HepG2 (cell line): Measurements from ENCODE around the gene CD58. TPM values are rescaled to one million over a fixed set of nuclear protein-coding genes. Genes with fewer than 3 reads are reported as not detected.

Experiments used
- ATAC-seq: fragments of 200-7000 bp; cut with Tn5 transposase; 3 replicates; pipeline ENCODE4 v1.9.1; 2020; ENCODE audit warnings: mild to moderate bottlenecking, moderate library complexity
- BruUV-seq: library from RNA; stranded (reverse); fragments of 400-500 nt; replicated peaks from 2 replicates; lab custom pipeline; 2021; lab: Mats Ljungman, UMichigan
- CTCF ChIA-PET: fragments of 300-600 bp; formaldehyde crosslinking; extraction: SDS; loops from one replicate; lab custom pipeline; 2021; ENCODE audit warnings: low total read pairs, inconsistent platforms, low intra/inter-chr PET ratio; lab: Yijun Ruan, JAX
- POLR2A ChIA-PET: fragments of 350-600 bp; sonication (Branson Sonifier 250); formaldehyde crosslinking; loops from one replicate; lab custom pipeline; 2020; ENCODE audit warnings: antibody characterized with exemption, inconsistent platforms; lab: Yijun Ruan, JAX
- DNase-seq: peaks from one replicate; pipeline ENCODE4 v3.0.0-alpha.2; 2015; ENCODE audit warnings: low spot score
- FAIRE-seq: peaks from 3 replicates; lab custom pipeline; 2011; peaks lifted over from hg19 to GRCh38; lab: Jason Lieb, UNC
- H2AFZ ChIP-seq: one replicate; pipeline ENCODE4 v1.6.1; 2011; ENCODE audit warnings: low read length, inconsistent platforms
- H3K27ac ChIP-seq: fragments of 300-600 bp; 3 replicates; pipeline ENCODE4 v1.8.0; 2011; ENCODE audit warnings: mixed run types, mild to moderate bottlenecking, mixed read lengths, low read length, inconsistent platforms; ENCODE audit not compliant: insufficient read depth; ENCODE audit errors: extremely low read length
- H3K27me3 ChIP-seq, 2 experiments: fragments of 200-600 bp in 1 of 2; 2 replicates in 1 of 2; 3 replicates in 1 of 2; pipeline versions ENCODE4 v1.6.0 to v1.8.0; 2011; ENCODE audit warnings: low read length in 2 of 2, mild to moderate bottlenecking in 2 of 2, moderate library complexity in 2 of 2, inconsistent platforms in 1 of 2; ENCODE audit not compliant: insufficient read depth in 2 of 2, control insufficient read depth in 1 of 2
- H3K36me3 ChIP-seq, 2 experiments: fragments of 200-600 bp in 1 of 2; replicated peaks in 1 of 2; 2 replicates in 1 of 2; 3 replicates in 1 of 2; pipeline versions ENCODE4 v1.5.1 to v1.8.0; 2011; ENCODE audit warnings: low read length in 2 of 2, inconsistent platforms in 1 of 2; ENCODE audit not compliant: insufficient read depth in 2 of 2, control insufficient read depth in 1 of 2
- H3K4me1 ChIP-seq: 2 replicates; pipeline ENCODE4 v1.5.1; 2012; ENCODE audit warnings: low read length, inconsistent platforms; ENCODE audit not compliant: insufficient read depth
- H3K4me2 ChIP-seq: 2 replicates; pipeline ENCODE4 v1.6.0; 2011; ENCODE audit warnings: low read depth, low read length, inconsistent platforms
- H3K4me3 ChIP-seq, 3 experiments: fragments of 200-600 bp in 1 of 3; sonication (generic), shearing (Covaris generic) in 1 of 3; replicated peaks in 1 of 3; 2 replicates each; pipeline ENCODE4 v1.5.1; 2011 to 2016; ENCODE audit warnings: low read length in 3 of 3, inconsistent platforms in 2 of 3, low read depth in 2 of 3, mild to moderate bottlenecking in 2 of 3, control low read depth in 1 of 3, mixed read lengths in 1 of 3; ENCODE audit not compliant: insufficient read depth in 1 of 3
- H3K79me2 ChIP-seq: one replicate; pipeline ENCODE4 v1.6.1; 2011; ENCODE audit warnings: low read length, inconsistent platforms; ENCODE audit not compliant: insufficient read depth
- H3K9ac ChIP-seq: 2 replicates; pipeline ENCODE4 v1.6.0; 2011; ENCODE audit warnings: mild to moderate bottlenecking, low read depth, low read length, inconsistent platforms; ENCODE audit not compliant: insufficient read depth
- H3K9me3 ChIP-seq: 2 replicates; pipeline ENCODE4 v1.5.1; 2012; ENCODE audit warnings: mild to moderate bottlenecking, low read length
- H4K20me1 ChIP-seq: 2 replicates; pipeline ENCODE4 v1.6.0; 2011; ENCODE audit warnings: inconsistent platforms, mild to moderate bottlenecking, low read length, moderate library complexity; ENCODE audit not compliant: insufficient read depth
- BATF2 ChIP-seq: sonication (generic); formaldehyde crosslinking; IDR thresholded peaks from 2 replicates; pipeline ENCODE4 v1.8.0; 2022; ENCODE audit warnings: mild to moderate bottlenecking, missing genetic modification reagents, moderate library complexity
- CHD4 ChIP-seq: fragments of 200-600 bp; sonication (generic); IDR thresholded peaks from 2 replicates; pipeline ENCODE4 v1.7.0; 2017; ENCODE audit warnings: mild to moderate bottlenecking, low read length, borderline replicate concordance
- FOXC1 ChIP-seq: sonication (generic); formaldehyde crosslinking; IDR thresholded peaks from 2 replicates; pipeline ENCODE4 v1.8.0; 2022; ENCODE audit warnings: mild to moderate bottlenecking, missing genetic modification reagents, borderline replicate concordance
- SMAD9 ChIP-seq: sonication (generic); formaldehyde crosslinking; IDR thresholded peaks from 2 replicates; pipeline ENCODE4 v1.5.1; 2020; ENCODE audit warnings: mild to moderate bottlenecking, missing genetic modification reagents
- SOX6 ChIP-seq, 2 experiments: fragments of 450-650 bp in 1 of 2; sonication (generic) in 1 of 2; formaldehyde crosslinking in 1 of 2; IDR thresholded peaks; 2 replicates each; pipeline versions ENCODE4 v1.4.0 to v1.6.1; 2017 to 2020; ENCODE audit warnings: antibody characterized with exemption in 1 of 2, mild to moderate bottlenecking in 1 of 2, missing genetic modification reagents in 1 of 2
- SRSF4 ChIP-seq: fragments of 200-400 bp; formaldehyde crosslinking; IDR thresholded peaks from one replicate; pipeline ENCODE4 v1.6.1; 2018; ENCODE audit warnings: mild to moderate bottlenecking, low read depth, low read length, moderate library complexity; ENCODE audit not compliant: poor library complexity, severe bottlenecking
- TEAD2 ChIP-seq: sonication (generic); formaldehyde crosslinking; IDR thresholded peaks from 2 replicates; pipeline ENCODE4 v1.9.0; 2021; ENCODE audit warnings: missing genetic modification reagents
- TGIF2 ChIP-seq: IDR thresholded peaks from 2 replicates; pipeline ENCODE4 v1.6.1; 2016; ENCODE audit warnings: control low read depth, missing compliant biosample characterization
- ZNF317 ChIP-seq: sonication (generic); formaldehyde crosslinking; IDR thresholded peaks from 2 replicates; pipeline ENCODE4 v1.5.0; 2020; ENCODE audit warnings: mild to moderate bottlenecking, missing genetic modification reagents
- ZNF33B ChIP-seq: sonication (generic); formaldehyde crosslinking; IDR thresholded peaks from 2 replicates; pipeline ENCODE4 v1.5.1; 2020; ENCODE audit warnings: mild to moderate bottlenecking, missing genetic modification reagents
- ZNF503 ChIP-seq: sonication (generic); formaldehyde crosslinking; IDR thresholded peaks from 2 replicates; pipeline ENCODE4 v1.4.0; 2020; ENCODE audit warnings: missing genetic modification reagents
- ZNF619 ChIP-seq: sonication (generic); formaldehyde crosslinking; IDR thresholded peaks from 2 replicates; pipeline ENCODE4 v1.4.0; 2020; ENCODE audit warnings: mild to moderate bottlenecking, missing genetic modification reagents
- ZNF639 ChIP-seq: conservative IDR thresholded peaks from 2 replicates; pipeline ENCODE4 v1.6.1; 2018; ENCODE audit warnings: missing genetic modification reagents
- ZNF776 ChIP-seq: sonication (generic); formaldehyde crosslinking; IDR thresholded peaks from 2 replicates; pipeline ENCODE4 v1.4.0; 2020; ENCODE audit warnings: mild to moderate bottlenecking, missing genetic modification reagents
- ZNF850 ChIP-seq: sonication (generic); formaldehyde crosslinking; conservative IDR thresholded peaks from 2 replicates; pipeline ENCODE4 v1.9.0; 2021; ENCODE audit warnings: mild to moderate bottlenecking, missing genetic modification reagents
- WGBS: methylation state at CpG from one replicate; pipeline ENCODE4 v1.1.6; 2017; ENCODE audit warnings: low lambda C conversion rate; 5-methylcytosine and 5-hydroxymethylcytosine counted together
- in situ Hi-C: cut with HindIII; loops from 2 replicates; pipeline ENCODE4 v1.10.0; 2017; ENCODE audit warnings: low pct_unique_long_range_greater_than_20kb; ENCODE audit not compliant: extremely low pct_ligation_motif_present
- intact Hi-C: fragments of 100-400 bp; cut with micrococcal nuclease; formaldehyde crosslinking; loops from one replicate; pipeline ENCODE4 v1.10.0; 2022; ENCODE audit not compliant: unreplicated experiment
- polyA plus RNA-seq, 8 experiments: library from polyadenylated mRNA; depleted of rRNA in 3 of 8; stranded (reverse) in 7 of 8; unstranded in 1 of 8; fragments of >200 nt; fragmentation: Illumina TruSeq in 4 of 8; extraction: Trizol in 4 of 8; gene quantifications; 2 replicates each; pipeline versions ENCODE4 v1.2.1 to v1.2.3, GENCODE V29; 2011 to 2016; ENCODE audit warnings: low read depth in 4 of 8, missing spikeins in 1 of 8, mixed read lengths in 1 of 8; ENCODE audit not compliant: insufficient read depth in 1 of 8
- total RNA-seq, 5 experiments: library from RNA; depleted of rRNA; stranded (reverse); fragments of >200 nt; fragmentation: Illumina TruSeq; extraction: Trizol; gene quantifications; 2 replicates each; pipeline ENCODE4 v1.2.3, GENCODE V29; 2016; ENCODE audit warnings: low read depth in 1 of 5

Gene CD58
- total and polyA plus RNA-seq, 2 of the 13 experiments (the other 11 are each of a cell fraction or from before 2014, with no cell fraction given), result 9.4 to 13.5 TPM

GRCh38 chr1:116581323-116581885, 10.6 kb upstream of the CD58 start:
- no peaks in the 10 kb centered on the region for H3K36me3 ChIP-seq
- ATAC-seq (no peak), DNase-seq (no peak), FAIRE-seq (no peak)
- no peaks in the 10 kb centered on the region; the same call in 1 of the 2 replicates for H3K4me1 ChIP-seq
- H3K4me3 ChIP-seq, result no peak overlapping the region
- TF ChIP-seq SOX6 (IDR thresholded peaks at IDR 0.05) (no peak), SOX6 (CRISPR knock-in tag; IDR thresholded peaks at IDR 0.05) (no peak), ZNF776 (CRISPR knock-in tag) (no peak), ZNF850 (CRISPR knock-in tag) (no peak), ZNF619 (no peak), ZNF503 (no peak), SRSF4 (no peak), CHD4 (no peak), FOXC1 (no peak), ZNF639 (CRISPR knock-in tag) (no peak), TGIF2 (CRISPR knock-in tag) (no peak), SMAD9 (CRISPR knock-in tag) (no peak), TEAD2 (no peak), BATF2 (no peak), ZNF317 (CRISPR knock-in tag) (no peak), ZNF33B (CRISPR knock-in tag) (no peak)
- in situ Hi-C loops, result loop anchor here (10.0 kb wide), 1 partner anchor 473 kb away; no protein-coding TSS in a partner anchor
- CTCF ChIA-PET, result no interaction called here
- BruUV-seq, result no TSS peak
- no peaks in the 10 kb centered on the region; a peak in 2 of 5 replicates for H3K27me3 ChIP-seq
- WGBS, result 73% methylated on average over 2 of the region's 3 CpGs
- H3K4me2 ChIP-seq, result no peak overlapping the region
- H3K27ac ChIP-seq, result no peak overlapping the region
- H3K9me3 ChIP-seq, result no peaks in the 10 kb centered on the region
- intact Hi-C loops, result no loop called here
- no peaks in the 10 kb centered on the region for H4K20me1 ChIP-seq
- H3K9ac ChIP-seq, result no peak overlapping the region
- no peak overlapping the region for H2AFZ ChIP-seq
- POLR2A ChIA-PET, result no interaction called here
- no peaks in the 10 kb centered on the region for H3K79me2 ChIP-seq
